Neuronal stem cell (in vitro differentiated cells): ENCODE results near the gene TRIM38.

Experiments used
- DNase-seq: peaks from one replicate; pipeline ENCODE4 v3.0.0-alpha.2; 2013; ENCODE audit warnings: low spot score
- H2AFZ ChIP-seq: one replicate; pipeline ENCODE4 v1.6.1; 2013; ENCODE audit warnings: mild to moderate bottlenecking, low read length, inconsistent platforms
- H2AK5ac ChIP-seq: 2 replicates; pipeline ENCODE4 v1.6.1; 2013; ENCODE audit warnings: low read depth, mild to moderate bottlenecking, inconsistent platforms, low read length, moderate library complexity, mixed read lengths
- H2BK120ac ChIP-seq: 2 replicates; pipeline ENCODE4 v1.6.1; 2013; ENCODE audit warnings: low read depth, mild to moderate bottlenecking, inconsistent platforms, low read length, moderate library complexity, mixed read lengths
- H2BK12ac ChIP-seq: one replicate; pipeline ENCODE4 v1.6.1; 2013; ENCODE audit warnings: low read length, inconsistent platforms
- H2BK15ac ChIP-seq: 2 replicates; pipeline ENCODE4 v1.6.1; 2013; ENCODE audit warnings: mild to moderate bottlenecking, low read length, inconsistent platforms, mixed read lengths
- H2BK5ac ChIP-seq: one replicate; pipeline ENCODE4 v1.6.1; 2013; ENCODE audit warnings: inconsistent platforms, mild to moderate bottlenecking, low read length, moderate library complexity
- H3K14ac ChIP-seq: one replicate; pipeline ENCODE4 v1.6.1; 2013; ENCODE audit warnings: low read length, inconsistent platforms
- H3K18ac ChIP-seq: 2 replicates; pipeline ENCODE4 v1.6.1; 2013; ENCODE audit warnings: low read length, inconsistent platforms
- H3K23ac ChIP-seq: 2 replicates; pipeline ENCODE4 v1.6.1; 2013; ENCODE audit warnings: low read depth, mild to moderate bottlenecking, mixed read lengths, low read length, inconsistent platforms; ENCODE audit not compliant: poor library complexity
- H3K27ac ChIP-seq: replicated peaks from 3 replicates; pipeline ENCODE4 v1.5.1; 2013; ENCODE audit warnings: low read length, inconsistent platforms
- H3K27me3 ChIP-seq, 3 experiments: 2 replicates each; pipeline ENCODE4 v1.6.1; 2013; ENCODE audit warnings: low read length in 3 of 3, mild to moderate bottlenecking in 2 of 3, inconsistent platforms in 1 of 3, low read depth in 1 of 3, mixed read lengths in 1 of 3, moderate library complexity in 1 of 3; ENCODE audit not compliant: control insufficient read depth in 3 of 3, insufficient read depth in 3 of 3
- H3K36me3 ChIP-seq, 2 donors: replicated peaks in 1 of 2; 2 replicates each; pipeline ENCODE4 v1.6.1; 2013; ENCODE audit warnings: low read length in 2 of 2; ENCODE audit not compliant: control insufficient read depth in 2 of 2, insufficient read depth in 2 of 2
- H3K4ac ChIP-seq: 2 replicates; pipeline ENCODE4 v1.6.1; 2013; ENCODE audit warnings: inconsistent platforms, mild to moderate bottlenecking, low read length, moderate library complexity
- H3K4me1 ChIP-seq, 2 donors: 1 replicate in 1 of 2; 2 replicates in 1 of 2; pipeline ENCODE4 v1.6.1; 2013; ENCODE audit warnings: low read length in 2 of 2, low read depth in 1 of 2; ENCODE audit not compliant: control insufficient read depth in 2 of 2, insufficient read depth in 1 of 2
- H3K4me2 ChIP-seq: one replicate; pipeline ENCODE4 v1.6.1; 2013; ENCODE audit warnings: mild to moderate bottlenecking, low read length, inconsistent platforms; ENCODE audit not compliant: insufficient read depth, poor library complexity, severe bottlenecking
- H3K4me3 ChIP-seq, 2 donors: 2 replicates each; pipeline ENCODE4 v1.5.1; 2013; ENCODE audit warnings: low read length in 2 of 2, mild to moderate bottlenecking in 2 of 2, inconsistent platforms in 1 of 2, moderate library complexity in 1 of 2
- H3K79me1 ChIP-seq: one replicate; pipeline ENCODE4 v1.6.1; 2013; ENCODE audit warnings: low read depth, mild to moderate bottlenecking, inconsistent platforms, low read length, moderate library complexity
- H3K9ac ChIP-seq: one replicate; pipeline ENCODE4 v1.6.1; 2013; ENCODE audit warnings: mild to moderate bottlenecking, low read depth, low read length, inconsistent platforms; ENCODE audit not compliant: poor library complexity
- H3K9me3 ChIP-seq, 2 donors: replicated peaks in 1 of 2; 2 replicates each; pipeline versions ENCODE3 to v1.6.1; 2013; ENCODE audit warnings: low read length in 2 of 2, mild to moderate bottlenecking in 2 of 2, inconsistent platforms in 1 of 2, low read depth in 1 of 2, mixed read lengths in 1 of 2, moderate library complexity in 1 of 2; ENCODE audit not compliant: control insufficient read depth in 2 of 2, insufficient read depth in 1 of 2
- H4K8ac ChIP-seq: one replicate; pipeline ENCODE4 v1.6.1; 2013; ENCODE audit warnings: low read depth, mild to moderate bottlenecking, inconsistent platforms, low read length, moderate library complexity
- H4K91ac ChIP-seq: one replicate; pipeline ENCODE4 v1.6.1; 2013; ENCODE audit warnings: low read length, low read depth, mild to moderate bottlenecking, inconsistent platforms; ENCODE audit not compliant: poor library complexity
- WGBS, 2 donors: extraction: QIAGEN DNeasy Blood & Tissue Kit; methylation state at CpG; one replicate each; pipeline ENCODE4 v1.1.7; 2013; ENCODE audit warnings: missing lambda C conversion rate in 2 of 2, mixed read lengths in 1 of 2; ENCODE audit not compliant: insufficient read length in 2 of 2, insufficient replicate concordance in 1 of 2; ENCODE audit errors: extremely low coverage in 2 of 2; 5-methylcytosine and 5-hydroxymethylcytosine counted together

The TRIM38 gene

DNA sequence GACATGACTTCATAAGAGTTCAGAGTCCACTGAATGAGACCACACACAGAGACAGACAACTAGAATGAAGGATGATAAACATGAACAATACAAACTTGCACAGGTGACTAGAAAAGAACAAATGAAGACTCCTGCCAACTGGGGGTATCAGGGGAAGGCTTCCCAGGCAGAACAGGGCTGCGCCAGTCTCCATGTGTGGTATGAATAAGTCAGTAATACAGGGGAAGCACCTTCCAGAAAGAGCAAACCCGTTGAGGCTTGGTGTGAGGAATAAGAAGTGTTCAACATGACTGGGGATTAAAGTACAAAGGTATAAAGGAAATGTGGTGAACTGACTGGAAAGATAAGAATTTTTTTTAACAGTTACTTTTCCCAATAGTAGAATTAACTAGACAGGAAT is 28.4 kb upstream of the TRIM38 start:
- no peak overlapping the region for H3K4me2 ChIP-seq
- H2BK12ac ChIP-seq: no peak overlapping the region
- H2AFZ ChIP-seq: no peak overlapping the region
- H3K9ac ChIP-seq: no peak overlapping the region
- H3K9me3 ChIP-seq: no peaks in the 10 kb centered on the region
- no peak overlapping the region for H2BK5ac ChIP-seq
- no peak overlapping the region for H3K27ac ChIP-seq
- H2AK5ac ChIP-seq: no peak overlapping the region
- H4K91ac ChIP-seq: no peak overlapping the region
- H3K18ac ChIP-seq: no peak overlapping the region
- H3K4ac ChIP-seq: no peak overlapping the region
- no peaks in the 10 kb centered on the region for H3K27me3 ChIP-seq
- H3K4me1 ChIP-seq: no peaks in the 10 kb centered on the region
- no peak overlapping the region for H3K4me3 ChIP-seq
- H2BK120ac ChIP-seq: no peak overlapping the region
- no peaks in the 10 kb centered on the region for H3K79me1 ChIP-seq
- no peak overlapping the region for H3K14ac ChIP-seq
- H3K23ac ChIP-seq: no peak overlapping the region
- H4K8ac ChIP-seq: no peak overlapping the region
- no peak for DNase-seq
- no CpG with 5 or more reads among the region's 2 CpGs for WGBS, 2 donors
- no peaks in the 10 kb centered on the region for H3K36me3 ChIP-seq
- H2BK15ac ChIP-seq: no peak overlapping the region

DNA sequence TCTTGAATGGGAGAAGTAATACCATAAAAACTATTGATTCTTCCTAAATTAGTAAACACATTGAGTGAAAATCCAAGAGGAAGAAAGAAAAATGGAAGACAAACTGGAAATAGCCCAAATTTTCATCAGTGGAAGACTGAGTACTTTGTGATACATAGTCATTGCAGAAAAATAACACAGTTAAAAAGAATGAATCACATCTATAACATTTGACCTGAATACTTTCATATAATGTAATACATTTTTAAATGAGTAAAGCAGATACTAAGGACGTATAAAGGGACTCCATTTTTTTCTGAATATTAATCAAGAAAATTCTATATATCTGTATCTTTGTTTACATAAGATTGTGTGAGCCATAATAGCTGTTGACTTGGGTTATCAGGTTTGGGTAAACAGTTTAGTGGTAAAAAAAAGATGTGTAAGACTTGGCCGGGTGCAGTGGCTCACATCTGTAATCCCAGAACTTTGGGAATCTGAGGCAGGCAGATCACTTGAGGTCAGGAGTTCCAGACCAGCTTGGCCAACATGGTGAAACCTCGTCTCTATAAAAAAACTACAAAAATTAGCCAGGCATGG is 27.8 kb upstream of the TRIM38 start:
- H3K14ac ChIP-seq: no peak overlapping the region
- no peak overlapping the region for H3K27ac ChIP-seq
- no peak overlapping the region for H3K4me3 ChIP-seq
- no peak overlapping the region for H3K9ac ChIP-seq
- H2AK5ac ChIP-seq: no peak overlapping the region
- no peak overlapping the region for H3K4ac ChIP-seq
- no peaks in the 10 kb centered on the region for H3K9me3 ChIP-seq
- no peak overlapping the region for H3K23ac ChIP-seq
- H4K8ac ChIP-seq: no peak overlapping the region
- H2BK5ac ChIP-seq: no peak overlapping the region
- no peak overlapping the region for H4K91ac ChIP-seq
- no peak overlapping the region for H3K4me2 ChIP-seq
- no peaks in the 10 kb centered on the region for H3K36me3 ChIP-seq
- no peak for DNase-seq
- H3K27me3 ChIP-seq: no peaks in the 10 kb centered on the region
- no peak overlapping the region for H2BK15ac ChIP-seq
- no peaks in the 10 kb centered on the region for H3K79me1 ChIP-seq
- H3K18ac ChIP-seq: no peak overlapping the region
- no peaks in the 10 kb centered on the region for H3K4me1 ChIP-seq
- WGBS, 2 donors: no CpG with 5 or more reads among the region's 3 CpGs
- no peak overlapping the region for H2AFZ ChIP-seq
- no peak overlapping the region for H2BK120ac ChIP-seq
- H2BK12ac ChIP-seq: no peak overlapping the region

DNA sequence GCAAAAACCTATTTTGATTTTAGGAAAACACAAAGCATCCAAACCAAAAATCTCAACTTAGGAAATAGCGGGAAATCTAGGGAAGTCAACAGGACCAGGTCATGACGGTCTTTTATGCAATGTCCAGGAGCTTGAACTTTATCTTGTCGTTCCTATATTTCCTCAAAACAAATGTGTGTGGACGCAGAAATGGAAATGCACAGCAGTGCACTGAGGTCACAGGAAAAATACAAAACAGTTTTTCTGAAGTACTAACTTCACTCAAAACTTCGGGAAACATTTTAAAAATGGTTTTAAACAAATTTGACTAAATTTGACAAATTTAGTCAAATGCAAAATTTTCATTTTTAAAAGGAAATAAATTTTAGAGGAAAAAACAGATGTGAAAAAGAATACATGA is 26.6 kb upstream of the TRIM38 start:
- Histone ChIP-seq H3K23ac (no peak overlapping the region), H3K4ac (no peak overlapping the region)
- WGBS, 2 donors: no CpG with 5 or more reads among the region's 5 CpGs

DNA sequence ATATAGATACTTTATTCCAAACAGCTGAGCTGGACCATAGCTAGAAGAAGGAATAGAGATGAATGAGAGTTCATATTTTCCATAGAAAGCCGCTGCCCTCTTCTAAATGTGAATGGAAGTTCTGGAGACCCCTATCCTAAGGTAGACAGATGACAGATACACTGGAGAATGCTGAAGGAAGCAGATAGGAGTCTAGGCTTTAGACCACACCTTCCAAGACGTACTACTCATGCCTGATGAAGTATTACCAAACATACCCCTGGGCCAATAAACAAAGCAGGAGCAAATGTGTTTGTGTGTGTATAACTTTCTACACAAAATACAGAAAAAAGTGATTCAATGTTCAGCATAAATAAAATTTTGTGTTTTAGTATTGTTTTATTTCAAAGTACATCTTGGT is 23.0 kb upstream of the TRIM38 start:
- H2BK12ac ChIP-seq: no peak overlapping the region
- no peak overlapping the region for H2AFZ ChIP-seq
- H3K9me3 ChIP-seq: no peaks in the 10 kb centered on the region
- H4K91ac ChIP-seq: no peak overlapping the region
- H2BK120ac ChIP-seq: no peak overlapping the region
- H2BK5ac ChIP-seq: no peak overlapping the region
- H3K79me1 ChIP-seq: no peaks in the 10 kb centered on the region
- no peaks in the 10 kb centered on the region for H3K4me1 ChIP-seq
- H3K4me2 ChIP-seq: no peak overlapping the region
- H3K4me3 ChIP-seq: no peak overlapping the region
- WGBS, 2 donors: no CpG with 5 or more reads among the region's 2 CpGs
- no peak overlapping the region for H2BK15ac ChIP-seq
- H3K27ac ChIP-seq: no peak overlapping the region
- no peak overlapping the region for H3K14ac ChIP-seq
- no peaks in the 10 kb centered on the region for H3K27me3 ChIP-seq
- no peak overlapping the region for H3K18ac ChIP-seq
- H2AK5ac ChIP-seq: no peak overlapping the region
- no peak overlapping the region for H4K8ac ChIP-seq
- DNase-seq: no peak
- no peak overlapping the region for H3K4ac ChIP-seq
- H3K9ac ChIP-seq: no peak overlapping the region
- no peak overlapping the region for H3K23ac ChIP-seq
- no peaks in the 10 kb centered on the region for H3K36me3 ChIP-seq

More for the DNA sequence above, 26.6 kb upstream of the TRIM38 start:
- Histone ChIP-seq H3K4me3 (no peak overlapping the region), H2BK12ac (no peak overlapping the region), H3K18ac (no peak overlapping the region), H3K14ac (no peak overlapping the region), H3K79me1 (no peaks in the 10 kb centered on the region), H2AFZ (no peak overlapping the region), H2BK5ac (no peak overlapping the region), H3K27ac (no peak overlapping the region), H3K9ac (no peak overlapping the region), H3K36me3 (no peaks in the 10 kb centered on the region), H2AK5ac (no peak overlapping the region), H4K91ac (no peak overlapping the region), H3K27me3 (no peaks in the 10 kb centered on the region), H4K8ac (no peak overlapping the region), H3K4me2 (no peak overlapping the region), H3K4me1 (no peaks in the 10 kb centered on the region), H3K9me3 (no peaks in the 10 kb centered on the region), H2BK120ac (no peak overlapping the region), H2BK15ac (no peak overlapping the region)
- DNase-seq: no peak
